Mononuclear cell (primary cell): ENCODE results near the gene SNTG2. TPM values are rescaled to one million over a fixed set of nuclear protein-coding genes. Genes with fewer than 3 reads are reported as not detected.

Experiments used
- H3K27me3 ChIP-seq: 2 replicates; pipeline ENCODE4 v1.6.0; 2011; ENCODE audit warnings: low read length, control low read depth; ENCODE audit not compliant: insufficient read depth
- H3K4me1 ChIP-seq: 2 replicates; pipeline ENCODE4 v1.5.1; 2011; ENCODE audit warnings: mild to moderate bottlenecking, low read length, control low read depth; ENCODE audit not compliant: insufficient read depth
- H3K4me3 ChIP-seq: 2 replicates; pipeline ENCODE4 v1.5.1; 2011; ENCODE audit warnings: mild to moderate bottlenecking, low read length, moderate library complexity
- H3K9me3 ChIP-seq: 2 replicates; pipeline ENCODE4 v1.5.1; 2011; ENCODE audit warnings: low read depth, mild to moderate bottlenecking, control low read depth, low read length
- total RNA-seq: library from RNA; depleted of rRNA; stranded (reverse); fragments of >200 nt; gene quantifications from one replicate; pipeline ENCODE4 v1.2.3, GENCODE V29; 2012

SNTG2 gene
- total RNA-seq, 1 donor: 1.5 TPM

DNA sequence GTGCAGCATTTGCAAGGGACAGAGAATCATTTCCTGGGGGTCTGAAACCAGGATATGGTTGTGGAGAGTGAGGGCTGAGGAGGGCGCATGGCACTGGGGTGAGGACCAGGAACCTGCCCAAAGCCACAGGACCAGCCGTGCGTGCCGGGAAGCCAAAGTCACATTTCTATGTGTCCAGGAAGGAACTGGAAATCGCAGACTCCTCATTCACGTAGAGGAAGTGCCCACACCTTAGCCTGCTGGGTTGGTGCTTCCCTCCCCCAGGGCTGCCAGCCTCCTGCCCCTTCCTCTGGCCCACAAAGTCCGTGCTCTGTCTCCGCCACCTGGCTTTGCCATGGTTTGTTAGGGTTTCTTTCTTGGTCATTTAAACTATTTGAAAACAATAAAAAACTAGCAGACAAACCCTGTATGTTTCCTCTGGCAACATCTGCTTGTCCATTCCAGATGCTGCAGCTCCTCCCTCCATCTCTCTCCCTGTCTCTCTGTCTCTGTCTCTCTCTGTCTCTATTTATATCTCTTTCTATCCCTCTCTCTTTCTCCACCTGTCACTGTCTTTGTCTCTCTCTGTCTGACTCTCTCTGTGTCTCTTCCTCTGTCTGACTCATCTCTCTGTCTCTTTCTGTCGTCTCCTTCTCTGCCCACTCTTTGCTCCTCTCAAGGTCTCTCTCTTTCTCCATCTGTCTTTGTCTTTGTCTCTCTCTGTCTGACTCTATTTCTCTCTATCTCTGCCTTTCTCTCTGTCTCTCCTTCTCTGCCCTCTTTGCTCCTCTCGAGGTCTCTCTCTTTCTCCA, 299.4 kb downstream of the SNTG2 start:
- H3K4me3 ChIP-seq: no peak overlapping the region
- no peaks in the 10 kb centered on the region for H3K4me1 ChIP-seq
- no peaks in the 10 kb centered on the region for H3K27me3 ChIP-seq
- no peaks in the 10 kb centered on the region for H3K9me3 ChIP-seq

DNA sequence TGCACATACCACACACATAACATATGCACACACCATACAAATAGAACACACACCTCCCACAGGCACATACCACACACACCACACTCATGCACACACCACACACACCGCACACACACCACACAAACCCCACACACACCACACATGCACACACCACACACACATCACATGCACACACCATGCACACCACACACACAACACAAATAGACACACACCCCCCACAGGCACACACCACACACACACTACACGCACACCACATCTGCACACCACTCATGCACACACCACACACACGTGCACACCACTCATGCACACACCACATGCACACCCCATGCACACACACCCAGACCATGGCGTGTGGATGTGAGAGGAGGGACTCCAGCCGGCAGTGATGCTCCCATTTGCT, 300.9 kb downstream of the SNTG2 start:
- Histone ChIP-seq H3K4me3 (no peak overlapping the region), H3K9me3 (no peaks in the 10 kb centered on the region), H3K4me1 (no peaks in the 10 kb centered on the region), H3K27me3 (no peaks in the 10 kb centered on the region)

- Histone ChIP-seq H3K9me3 (no peaks in the 10 kb centered on the region), H3K4me3 (no peak overlapping the region), H3K4me1 (no peaks in the 10 kb centered on the region), H3K27me3 (no peaks in the 10 kb centered on the region)
These were observed 303.0 kb downstream of the SNTG2 start for GRCh38 chr2:1253629-1254028.

DNA sequence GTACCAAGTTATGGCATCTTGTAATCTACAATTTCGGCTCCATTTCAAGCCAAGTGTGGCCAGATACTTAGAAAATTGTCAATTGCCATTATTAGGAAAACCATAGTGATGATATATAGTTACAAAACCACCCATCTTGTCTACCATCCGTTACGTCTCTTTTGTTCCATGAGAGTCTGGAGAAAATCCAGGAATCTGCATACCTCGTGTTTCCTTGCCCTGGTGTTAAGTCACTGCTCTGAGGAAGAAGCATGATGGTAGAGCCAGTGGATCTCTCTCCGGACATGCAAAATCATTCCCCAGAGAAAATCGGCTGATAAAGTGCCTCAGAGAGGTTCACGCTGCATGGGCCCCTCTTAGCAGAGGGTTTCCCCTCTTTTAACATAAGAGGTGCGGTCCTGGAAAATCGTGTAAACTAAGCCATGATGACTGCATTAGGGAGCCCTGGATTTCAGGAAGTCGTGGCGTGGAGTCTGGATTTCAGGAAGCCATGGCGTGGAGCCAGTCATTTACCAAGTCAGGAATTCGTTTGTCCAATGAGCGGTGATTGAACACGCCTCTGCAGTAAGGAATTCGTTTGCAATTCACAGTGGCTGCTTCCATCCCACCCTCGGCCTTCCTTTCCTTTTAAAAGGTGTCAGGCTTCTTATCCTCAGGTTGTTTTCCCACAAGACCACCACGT, 304.2 kb downstream of the SNTG2 start:
- Histone ChIP-seq H3K4me3 (no peak overlapping the region), H3K9me3 (no peaks in the 10 kb centered on the region), H3K27me3 (no peaks in the 10 kb centered on the region), H3K4me1 (no peaks in the 10 kb centered on the region)

DNA sequence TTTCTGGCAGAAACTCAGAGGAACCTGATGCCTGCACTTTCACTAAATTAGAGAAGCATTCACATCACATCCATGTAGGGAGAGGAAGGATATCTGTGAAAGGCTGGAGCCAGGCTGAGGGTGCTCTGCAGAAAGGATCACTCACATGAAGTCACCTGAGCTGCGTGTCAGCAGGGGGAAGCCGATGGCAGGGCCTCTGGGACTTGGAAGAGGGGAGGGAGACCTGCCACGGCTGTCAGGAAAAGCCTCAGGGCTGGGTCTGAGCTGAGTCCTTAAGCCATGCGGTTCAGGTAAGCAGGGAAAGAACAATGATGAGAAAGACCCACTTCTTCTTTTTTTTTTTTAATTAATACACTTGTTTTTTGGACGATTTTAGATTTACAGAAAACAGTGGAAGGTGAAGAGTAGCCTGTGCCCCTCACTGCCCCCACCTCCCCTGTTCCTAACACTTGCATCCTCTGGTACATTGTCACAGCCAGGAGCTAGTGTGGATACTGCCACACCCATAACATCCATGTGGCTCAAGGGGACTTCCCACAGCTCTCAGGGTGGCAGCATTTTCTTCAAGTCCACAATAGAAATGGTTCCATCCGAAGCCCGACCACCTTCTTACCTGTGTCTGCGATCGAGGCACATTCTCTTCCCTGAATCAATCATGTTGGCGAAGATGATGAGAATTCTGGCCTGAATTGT, 306.1 kb downstream of the SNTG2 start:
- Histone ChIP-seq H3K27me3 (no peaks in the 10 kb centered on the region), H3K9me3 (no peaks in the 10 kb centered on the region), H3K4me1 (no peaks in the 10 kb centered on the region), H3K4me3 (no peak overlapping the region)

GRCh38 chr2:1257334-1257733, 306.7 kb downstream of the SNTG2 start:
- H3K27me3 ChIP-seq: no peaks in the 10 kb centered on the region
- no peaks in the 10 kb centered on the region for H3K4me1 ChIP-seq
- H3K9me3 ChIP-seq: no peaks in the 10 kb centered on the region

DNA sequence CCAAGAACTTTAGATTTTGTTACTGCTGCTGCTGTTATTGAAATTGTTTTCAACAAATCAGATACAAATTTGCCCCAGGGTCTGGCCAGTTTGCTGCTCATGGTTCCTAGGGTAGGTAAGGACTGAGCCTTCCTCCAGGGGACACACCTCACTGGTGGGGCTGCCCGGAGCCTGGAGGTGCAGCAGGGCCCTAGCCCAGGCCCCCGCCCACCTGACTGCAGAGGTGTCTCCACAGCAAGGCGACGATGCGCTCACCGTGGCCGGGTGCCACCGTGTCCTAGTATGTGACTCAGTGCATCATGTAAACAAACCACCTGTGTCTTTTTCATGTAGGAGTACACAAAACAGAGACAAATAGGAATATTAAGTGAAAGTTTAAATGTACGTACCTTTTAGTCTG, 309.1 kb downstream of the SNTG2 start:
- Histone ChIP-seq H3K4me1 (no peaks in the 10 kb centered on the region), H3K9me3 (no peaks in the 10 kb centered on the region), H3K27me3 (no peaks in the 10 kb centered on the region), H3K4me3 (no peak overlapping the region)

More at GRCh38 chr2:1257334-1257733, 306.7 kb downstream of the SNTG2 start:
- H3K4me3 ChIP-seq: no peak overlapping the region

GRCh38 chr2:1262609-1263008, 312.0 kb downstream of the SNTG2 start:
- no peaks in the 10 kb centered on the region for H3K27me3 ChIP-seq
- H3K4me1 ChIP-seq: no peaks in the 10 kb centered on the region
- H3K4me3 ChIP-seq: no peak overlapping the region
- H3K9me3 ChIP-seq: no peaks in the 10 kb centered on the region

GRCh38 chr2:1265454-1265853, 314.8 kb downstream of the SNTG2 start:
- H3K9me3 ChIP-seq: no peaks in the 10 kb centered on the region
- no peaks in the 10 kb centered on the region for H3K27me3 ChIP-seq
- no peaks in the 10 kb centered on the region for H3K4me1 ChIP-seq
- no peak overlapping the region for H3K4me3 ChIP-seq

GRCh38 chr2:1266351-1266750, 315.7 kb downstream of the SNTG2 start:
- no peak overlapping the region for H3K4me3 ChIP-seq
- H3K4me1 ChIP-seq: no peaks in the 10 kb centered on the region
- H3K9me3 ChIP-seq: no peaks in the 10 kb centered on the region
- H3K27me3 ChIP-seq: no peaks in the 10 kb centered on the region

DNA sequence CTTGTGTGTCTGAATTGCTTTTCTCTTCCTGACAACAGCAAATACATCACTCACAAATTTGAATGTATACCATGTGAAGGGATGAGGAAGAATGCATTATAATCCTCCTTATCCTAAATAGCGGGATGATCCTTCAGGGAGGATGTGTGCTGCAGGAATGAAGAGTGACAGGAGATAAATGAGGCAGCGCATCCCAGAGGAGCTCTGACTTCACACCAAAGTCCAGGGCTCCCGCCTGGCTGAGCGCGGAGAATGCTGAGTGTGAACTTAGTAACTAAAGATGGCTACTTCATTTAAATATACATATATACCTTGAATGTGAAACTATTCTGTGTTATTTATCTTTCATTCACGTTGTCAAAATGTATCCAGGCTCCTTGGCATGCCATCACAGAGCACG, 317.4 kb downstream of the SNTG2 start:
- H3K9me3 ChIP-seq: no peaks in the 10 kb centered on the region
- no peaks in the 10 kb centered on the region for H3K27me3 ChIP-seq
- H3K4me1 ChIP-seq: no peaks in the 10 kb centered on the region
- no peak overlapping the region for H3K4me3 ChIP-seq

DNA sequence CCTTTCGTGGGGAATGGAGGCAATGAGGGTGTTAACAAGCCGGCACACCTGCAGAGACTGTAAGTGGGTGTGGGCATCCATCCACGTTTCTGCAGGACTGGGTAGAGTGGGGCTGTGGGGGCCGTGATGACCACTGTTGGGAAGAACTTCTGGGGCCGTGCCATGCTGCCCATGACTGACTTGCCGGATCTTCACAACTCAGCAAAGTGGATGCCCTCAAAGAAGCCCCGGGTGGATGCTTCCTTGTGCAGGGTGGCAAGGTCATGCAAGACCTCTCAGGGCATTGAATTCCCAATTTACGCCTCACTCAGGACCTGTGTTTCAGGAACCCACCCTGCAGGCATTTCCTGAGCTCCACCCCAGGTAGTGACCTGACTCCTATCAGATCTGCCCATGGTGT, 319.2 kb downstream of the SNTG2 start:
- no peaks in the 10 kb centered on the region for H3K9me3 ChIP-seq
- H3K27me3 ChIP-seq: no peaks in the 10 kb centered on the region
- no peaks in the 10 kb centered on the region for H3K4me1 ChIP-seq
- no peak overlapping the region for H3K4me3 ChIP-seq

- Histone ChIP-seq H3K27me3 (no peaks in the 10 kb centered on the region), H3K4me3 (no peak overlapping the region), H3K4me1 (no peaks in the 10 kb centered on the region), H3K9me3 (no peaks in the 10 kb centered on the region)
These were observed 322.2 kb downstream of the SNTG2 start for GRCh38 chr2:1272835-1273234.

- Histone ChIP-seq H3K27me3 (no peaks in the 10 kb centered on the region), H3K9me3 (no peaks in the 10 kb centered on the region), H3K4me1 (no peaks in the 10 kb centered on the region), H3K4me3 (no peak overlapping the region)
These were observed 327.0 kb downstream of the SNTG2 start for GRCh38 chr2:1277634-1278033.

- no peak overlapping the region for H3K4me3 ChIP-seq
- H3K4me1 ChIP-seq: no peaks in the 10 kb centered on the region
- H3K27me3 ChIP-seq: no peaks in the 10 kb centered on the region
- no peaks in the 10 kb centered on the region for H3K9me3 ChIP-seq
These were observed 327.5 kb downstream of the SNTG2 start for GRCh38 chr2:1278125-1278524.
